A549 (cell line): Measurements from ENCODE around the gene AMDHD2. TPM values are rescaled to one million over a fixed set of nuclear protein-coding genes. Genes with fewer than 3 reads are reported as not detected.

Source experiments
- ATAC-seq, 2 experiments: fragments of 200-7000 bp in 1 of 2; fragments of >200 bp in 1 of 2; cut with Nextera tagmentation in 1 of 2; cut with Tn5 transposase in 1 of 2; 3 replicates each; pipeline versions ENCODE4 v1.8.0 to v1.9.1; 2018 to 2020; ENCODE audit warnings: mild to moderate bottlenecking in 1 of 2, moderate library complexity in 1 of 2
- CTCF ChIA-PET: fragments of 300-600 bp; sonication (Branson Sonifier 250); formaldehyde crosslinking; extraction: SDS; loops from one replicate; lab custom pipeline; 2021; ENCODE audit warnings: antibody characterized with exemption, inconsistent platforms; lab: Yijun Ruan, JAX
- POLR2A ChIA-PET: fragments of 350-600 bp; formaldehyde crosslinking; extraction: SDS; loops from one replicate; lab custom pipeline; 2021; ENCODE audit warnings: antibody characterized with exemption, inconsistent platforms; lab: Yijun Ruan, JAX
- DNase-seq, 2 experiments: peaks; one replicate each; pipeline versions ENCODE4 v3.0.0 to v3.0.0-alpha.2; 2011 to 2016; ENCODE audit warnings: low read depth in 1 of 2, low spot score in 1 of 2
- FAIRE-seq: peaks from 2 replicates; lab custom pipeline; 2011; peaks lifted over from hg19 to GRCh38; lab: Jason Lieb, UNC
- H3K27ac ChIP-seq, 2 experiments: fragments of >200 bp; sonication (Bioruptor Twin); formaldehyde crosslinking; 3 replicates each; pipeline ENCODE4 v1.5.1; 2016 to 2017
- H3K4me1 ChIP-seq: fragments of >200 bp; sonication (Bioruptor Twin); formaldehyde crosslinking; 3 replicates; pipeline ENCODE4 v1.6.1; 2016
- H3K4me2 ChIP-seq: fragments of >200 bp; sonication (Bioruptor Twin); formaldehyde crosslinking; 3 replicates; pipeline ENCODE4 v1.6.1; 2016
- H3K4me3 ChIP-seq: fragments of >200 bp; sonication (Bioruptor Twin); formaldehyde crosslinking; 3 replicates; pipeline ENCODE4 v1.5.1; 2016
- H3K9me3 ChIP-seq: fragments of >200 bp; sonication (Bioruptor Twin); formaldehyde crosslinking; 3 replicates; pipeline ENCODE4 v1.6.1; 2016
- BHLHE40 ChIP-seq: IDR thresholded peaks from 2 replicates; pipeline ENCODE4 v1.6.1; 2012; ENCODE audit warnings: low read depth, low read length, inconsistent platforms
- CBX2 ChIP-seq: fragments of 200-600 bp; sonication (generic); IDR thresholded peaks from 2 replicates; pipeline ENCODE4 v1.6.1; 2016; ENCODE audit warnings: low read depth, mild to moderate bottlenecking, borderline replicate concordance
- CBX8 ChIP-seq: fragments of 200-600 bp; sonication (generic); IDR thresholded peaks from 2 replicates; pipeline ENCODE4 v1.6.1; 2016
- CHD2 ChIP-seq: fragments of 150-350 bp; IDR thresholded peaks from 2 replicates; pipeline ENCODE4 v1.6.1; 2014; ENCODE audit warnings: low read length; ENCODE audit not compliant: partially characterized antibody
- EHF ChIP-seq: fragments of 250-450 bp; sonication (Bioruptor Pico); IDR thresholded peaks from 2 replicates; pipeline ENCODE4 v1.5.0; 2020; ENCODE audit warnings: mild to moderate bottlenecking
- EHMT2 ChIP-seq: fragments of 200-600 bp; sonication (generic); IDR thresholded peaks from 2 replicates; pipeline ENCODE4 v1.6.1; 2016; ENCODE audit warnings: antibody characterized with exemption, low read depth, mild to moderate bottlenecking, moderate library complexity
- ESRRA ChIP-seq: fragments of 150-350 bp; IDR thresholded peaks from 2 replicates; pipeline ENCODE4 v1.6.1; 2014; ENCODE audit warnings: mild to moderate bottlenecking, low read length, borderline replicate concordance
- GATA3 ChIP-seq: IDR thresholded peaks from 2 replicates; pipeline ENCODE4 v1.6.1; 2012; ENCODE audit warnings: borderline replicate concordance
- HDAC2 ChIP-seq: fragments of 200-600 bp; sonication (generic); IDR thresholded peaks from 2 replicates; pipeline ENCODE4 v1.6.1; 2016
- HOXB5 ChIP-seq: fragments of 250-450 bp; sonication (Bioruptor Pico); IDR thresholded peaks from 2 replicates; pipeline ENCODE4 v1.5.0; 2020; ENCODE audit warnings: mild to moderate bottlenecking, moderate library complexity
- JUN ChIP-seq, 2 experiments: fragments of >200 bp; sonication (Bioruptor Twin); formaldehyde crosslinking; IDR thresholded peaks; 2 replicates in 1 of 2; 3 replicates in 1 of 2; pipeline ENCODE4 v1.6.1; 2016 to 2017
- JUNB ChIP-seq: fragments of >200 bp; sonication (Bioruptor Twin); formaldehyde crosslinking; IDR thresholded peaks from 2 replicates; pipeline ENCODE4 v1.6.1; 2016
- NFE2L2 ChIP-seq: fragments of 150-350 bp; conservative IDR thresholded peaks from 2 replicates; pipeline ENCODE4 v1.6.1; 2014; ENCODE audit warnings: low read length
- NR3C1 ChIP-seq: fragments of >200 bp; sonication (Bioruptor Twin); formaldehyde crosslinking; IDR thresholded peaks from 3 replicates; pipeline ENCODE4 v1.6.1; 2017
- POLR2A ChIP-seq: IDR thresholded peaks from 2 replicates; pipeline ENCODE4 v1.6.1; 2012; ENCODE audit warnings: mild to moderate bottlenecking, low read length
- RAD21 ChIP-seq, 2 experiments: fragments of >200 bp in 1 of 2; sonication (Bioruptor Twin) in 1 of 2; formaldehyde crosslinking in 1 of 2; IDR thresholded peaks in 1 of 2; conservative IDR thresholded peaks in 1 of 2; 2 replicates in 1 of 2; 3 replicates in 1 of 2; pipeline ENCODE4 v1.6.1; 2012 to 2018; ENCODE audit warnings: inconsistent platforms in 1 of 2
- RCOR1 ChIP-seq: fragments of 150-350 bp; IDR thresholded peaks from 2 replicates; pipeline ENCODE4 v1.6.1; 2014; ENCODE audit warnings: antibody characterized with exemption, low read length, low read depth
- SREBF2 ChIP-seq: fragments of 450-650 bp; IDR thresholded peaks from 2 replicates; pipeline ENCODE4 v1.6.1; 2014; ENCODE audit warnings: mild to moderate bottlenecking, moderate library complexity
- TP53 ChIP-seq: fragments of 250-450 bp; sonication (Bioruptor Pico); IDR thresholded peaks from 2 replicates; pipeline ENCODE4 v1.5.0; 2021; ENCODE audit warnings: mild to moderate bottlenecking, moderate library complexity
- ZC3H11A ChIP-seq: fragments of 450-650 bp; IDR thresholded peaks from 2 replicates; pipeline ENCODE4 v1.6.1; 2014; ENCODE audit warnings: antibody characterized with exemption, mild to moderate bottlenecking
- ZFP36 ChIP-seq: fragments of 450-650 bp; IDR thresholded peaks from 2 replicates; pipeline ENCODE4 v1.6.1; 2014; ENCODE audit warnings: borderline replicate concordance; ENCODE audit not compliant: partially characterized antibody
- ZNF302 ChIP-seq: fragments of 250-450 bp; sonication (Bioruptor Pico); IDR thresholded peaks from 2 replicates; pipeline ENCODE4 v1.9.0; 2021; ENCODE audit warnings: inconsistent platforms, mild to moderate bottlenecking, moderate library complexity
- ZSCAN20 ChIP-seq: fragments of 250-450 bp; sonication (Bioruptor Pico); IDR thresholded peaks from 2 replicates; pipeline ENCODE4 v1.8.0; 2022; ENCODE audit warnings: mild to moderate bottlenecking, moderate library complexity
- WGBS: methylation state at CpG from one replicate; pipeline ENCODE4 v1.1.6; 2017; ENCODE audit errors: missing lambda C conversion rate; 5-methylcytosine and 5-hydroxymethylcytosine counted together
- polyA plus RNA-seq, 4 experiments: library from polyadenylated mRNA; depleted of rRNA in 3 of 4; stranded (reverse); fragments of >200 nt; fragmentation: RNase III in 1 of 4; extraction: RNeasy Plus Mini Kit Qiagen cat#74134 plus additional on column Dnase treatment in 1 of 4; gene quantifications; 2 replicates in 3 of 4; 3 replicates in 1 of 4; pipeline ENCODE4 v1.2.3, GENCODE V29; 2011 to 2017
- TF ChIP-seq, protein P1 (sequence below): fragments of 250-450 bp; sonication (Bioruptor Pico); IDR thresholded peaks from 2 replicates; pipeline ENCODE4 v1.5.0; 2021; ENCODE audit warnings: mild to moderate bottlenecking, moderate library complexity, borderline replicate concordance
- TF ChIP-seq, protein P2 (sequence below): fragments of >200 bp; sonication (Bioruptor Twin); formaldehyde crosslinking; IDR thresholded peaks from 3 replicates; pipeline ENCODE4 v1.5.1; 2016

The AMDHD2 gene
- polyA plus RNA-seq, 2 of the 4 experiments (the other 2 are of a cell fraction) = 6.6 to 28.8 TPM

DNA sequence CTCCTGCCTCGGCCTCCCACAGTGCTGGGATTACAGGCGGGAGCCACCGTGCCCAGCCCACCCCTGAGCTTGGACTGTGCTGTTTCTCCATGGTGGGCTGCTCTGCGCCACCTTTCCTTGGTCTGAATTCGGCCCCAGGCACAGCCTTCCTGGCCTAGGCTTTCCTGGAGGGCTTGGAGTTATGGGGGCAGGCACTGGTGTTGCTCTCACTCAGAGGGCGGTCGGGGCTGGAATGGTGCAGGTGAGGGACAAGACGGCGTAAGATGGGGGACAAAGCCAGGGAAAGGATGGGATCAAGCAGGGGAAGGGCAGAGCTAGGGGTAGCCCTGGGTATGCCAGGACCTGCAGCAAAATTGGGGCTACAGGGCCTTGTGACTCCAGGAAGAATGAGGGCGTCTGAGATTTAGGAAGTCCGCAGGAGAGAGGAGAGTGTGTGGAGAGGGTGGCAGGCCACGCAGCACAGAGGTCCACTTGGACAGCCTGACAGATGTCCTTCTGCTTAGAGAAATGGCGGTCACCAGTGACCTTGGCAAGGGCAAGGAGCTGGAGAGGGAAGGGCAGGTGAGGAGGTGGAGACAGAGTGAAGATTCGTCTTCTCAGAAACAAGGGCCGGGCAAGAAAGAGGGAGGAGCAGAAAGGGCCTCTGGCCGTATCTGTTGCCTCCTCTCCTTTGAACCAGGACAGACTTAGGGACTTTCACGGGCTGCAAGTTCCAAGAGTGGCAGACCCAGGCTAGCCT lies 8.0 kb upstream of the AMDHD2 start:
- Histone ChIP-seq H3K4me1 (peaks cover 29% of the 10 kb centered on the region), H3K9me3 (no peaks in the 10 kb centered on the region), H3K4me3 (no peak overlapping the region), H3K4me2 (no peak overlapping the region), H3K27ac (no peak overlapping the region; a peak in 1 of 6 replicates)
- DNase-seq (no peak), FAIRE-seq (no peak), ATAC-seq (no peak)
- TF ChIP-seq ZNF302 (CRISPR knock-in tag) (no peak), CBX8 (no peak), HOXB5 (CRISPR knock-in tag) (no peak), HDAC2 (no peak), CHD2 (no peak), ZC3H11A (no peak), EHMT2 (no peak), POLR2A (no peak), BHLHE40 (no peak), RCOR1 (no peak), ZFP36 (no peak), CBX2 (no peak), GATA3 (no peak), NFE2L2 (no peak)
- TF ChIP-seq, protein P1, sequence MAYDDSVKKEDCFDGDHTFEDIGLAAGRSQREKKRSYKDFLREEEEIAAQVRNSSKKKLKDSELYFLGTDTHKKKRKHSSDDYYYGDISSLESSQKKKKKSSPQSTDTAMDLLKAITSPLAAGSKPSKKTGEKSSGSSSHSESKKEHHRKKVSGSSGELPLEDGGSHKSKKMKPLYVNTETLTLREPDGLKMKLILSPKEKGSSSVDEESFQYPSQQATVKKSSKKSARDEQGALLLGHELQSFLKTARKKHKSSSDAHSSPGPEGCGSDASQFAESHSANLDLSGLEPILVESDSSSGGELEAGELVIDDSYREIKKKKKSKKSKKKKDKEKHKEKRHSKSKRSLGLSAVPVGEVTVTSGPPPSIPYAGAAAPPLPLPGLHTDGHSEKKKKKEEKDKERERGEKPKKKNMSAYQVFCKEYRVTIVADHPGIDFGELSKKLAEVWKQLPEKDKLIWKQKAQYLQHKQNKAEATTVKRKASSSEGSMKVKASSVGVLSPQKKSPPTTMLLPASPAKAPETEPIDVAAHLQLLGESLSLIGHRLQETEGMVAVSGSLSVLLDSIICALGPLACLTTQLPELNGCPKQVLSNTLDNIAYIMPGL (CRISPR knock-in tag) = no peak
- 92% methylated on average over 13 of the region's 17 CpGs for WGBS
- ChIA-PET CTCF (interaction anchor here (8.0 kb wide), 1 partner anchor 10 kb away, joined by 91 read pairs; no protein-coding TSS in a partner anchor), POLR2A (interaction anchor here (1.0 kb wide), 1 partner anchor 11 kb away, joined by 3 read pairs; no protein-coding TSS in a partner anchor)

DNA sequence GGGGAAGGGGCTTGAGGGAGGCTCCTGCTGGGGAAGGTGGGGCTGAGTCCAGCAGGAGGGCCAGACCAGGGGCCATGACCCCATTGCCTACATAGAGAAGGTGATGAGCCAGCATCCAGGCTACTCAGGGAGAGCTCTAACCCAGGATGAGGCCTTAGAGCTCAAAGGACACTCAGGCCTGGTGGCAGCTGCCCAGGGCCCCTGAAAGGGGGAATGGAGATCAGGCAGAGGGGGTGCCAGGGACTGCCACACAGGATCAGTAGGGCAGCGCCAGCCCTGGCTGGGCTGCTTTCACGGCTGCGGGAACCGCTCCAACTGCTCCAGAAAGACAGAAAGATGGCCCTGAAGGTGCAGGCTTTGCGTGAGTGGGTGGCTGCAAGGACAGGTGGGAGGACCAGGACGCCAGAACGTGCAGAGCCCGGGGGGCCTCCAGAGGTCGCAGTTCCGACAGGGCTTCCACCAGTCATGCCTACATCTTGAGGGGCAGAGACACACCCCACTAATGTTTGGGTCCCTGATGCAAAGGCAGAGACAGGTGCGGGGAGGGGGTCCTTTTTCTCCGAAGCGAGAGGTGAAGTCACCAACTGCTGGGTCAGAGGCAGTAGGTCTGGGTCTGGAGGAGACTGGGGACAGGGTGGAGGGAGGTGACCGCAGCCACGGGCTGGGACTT lies 7.3 kb upstream of the AMDHD2 start:
- POLR2A ChIA-PET = interaction anchor here (1.0 kb wide), 1 partner anchor 11 kb away, joined by 3 read pairs; no protein-coding TSS in a partner anchor
- 71% methylated on average over 15 of the region's 15 CpGs for WGBS
- Histone ChIP-seq H3K4me2 (peak overlapping the region; percentile 99), H3K9me3 (no peaks in the 10 kb centered on the region), H3K4me3 (peak overlapping the region; percentile 84), H3K27ac (peak overlapping the region; percentile 98 to 99), H3K4me1 (peaks cover 29% of the 10 kb centered on the region)
- FAIRE-seq (no peak), DNase-seq (no peak), ATAC-seq (peak in 1 of 2 experiments; percentile 6; a peak in 2 of 6 replicates)
- TF ChIP-seq ZSCAN20 (CRISPR knock-in tag) (no peak), EHF (CRISPR knock-in tag) (no peak), TP53 (CRISPR knock-in tag) (no peak), SREBF2 (no peak), NR3C1 (no peak), RCOR1 (no peak), JUN (IDR thresholded peaks at IDR 0.05) (no peak), NFE2L2 (no peak), JUNB (no peak), GATA3 (no peak), ZC3H11A (no peak), CBX8 (no peak), HOXB5 (CRISPR knock-in tag) (no peak), RAD21 (conservative IDR thresholded peaks at IDR 0.05 in 1 of 2, IDR thresholded peaks at IDR 0.05 in 1 of 2) (no peak), ESRRA (no peak)
- TF ChIP-seq, protein P1 (CRISPR knock-in tag) = no peak
- TF ChIP-seq, protein P2, sequence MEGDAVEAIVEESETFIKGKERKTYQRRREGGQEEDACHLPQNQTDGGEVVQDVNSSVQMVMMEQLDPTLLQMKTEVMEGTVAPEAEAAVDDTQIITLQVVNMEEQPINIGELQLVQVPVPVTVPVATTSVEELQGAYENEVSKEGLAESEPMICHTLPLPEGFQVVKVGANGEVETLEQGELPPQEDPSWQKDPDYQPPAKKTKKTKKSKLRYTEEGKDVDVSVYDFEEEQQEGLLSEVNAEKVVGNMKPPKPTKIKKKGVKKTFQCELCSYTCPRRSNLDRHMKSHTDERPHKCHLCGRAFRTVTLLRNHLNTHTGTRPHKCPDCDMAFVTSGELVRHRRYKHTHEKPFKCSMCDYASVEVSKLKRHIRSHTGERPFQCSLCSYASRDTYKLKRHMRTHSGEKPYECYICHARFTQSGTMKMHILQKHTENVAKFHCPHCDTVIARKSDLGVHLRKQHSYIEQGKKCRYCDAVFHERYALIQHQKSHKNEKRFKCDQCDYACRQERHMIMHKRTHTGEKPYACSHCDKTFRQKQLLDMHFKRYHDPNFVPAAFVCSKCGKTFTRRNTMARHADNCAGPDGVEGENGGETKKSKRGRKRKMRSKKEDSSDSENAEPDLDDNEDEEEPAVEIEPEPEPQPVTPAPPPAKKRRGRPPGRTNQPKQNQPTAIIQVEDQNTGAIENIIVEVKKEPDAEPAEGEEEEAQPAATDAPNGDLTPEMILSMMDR = no peak
- CTCF ChIA-PET = interaction anchor here (8.0 kb wide), 1 partner anchor 11 kb away, joined by 91 read pairs; no protein-coding TSS in a partner anchor
